H9 (cell line): ENCODE data around the gene ITK. TPM values are rescaled to one million over a fixed set of nuclear protein-coding genes. Genes with fewer than 3 reads are reported as not detected.

Experiments
- DNase-seq: peaks from one replicate; pipeline ENCODE4 v3.0.0-alpha.2; 2017
- H2AFZ ChIP-seq: one replicate; pipeline ENCODE4 v1.6.1; 2013; ENCODE audit warnings: mild to moderate bottlenecking, low read length, control low read depth, moderate library complexity
- H2AK5ac ChIP-seq: 2 replicates; pipeline ENCODE4 v1.6.1; 2013; ENCODE audit warnings: low read length, control low read depth, mixed read lengths; ENCODE audit not compliant: insufficient read length
- H2BK120ac ChIP-seq: one replicate; pipeline ENCODE4 v1.6.1; 2013; ENCODE audit warnings: low read depth, mild to moderate bottlenecking, low read length, control low read depth, inconsistent platforms; ENCODE audit not compliant: poor library complexity, severe bottlenecking
- H2BK12ac ChIP-seq: 2 replicates; pipeline ENCODE4 v1.6.1; 2013; ENCODE audit warnings: low read length, control low read depth, mixed read lengths, low read depth; ENCODE audit not compliant: insufficient read length
- H2BK15ac ChIP-seq: 2 replicates; pipeline ENCODE4 v1.6.1; 2013; ENCODE audit warnings: low read depth, low read length, control low read depth
- H2BK20ac ChIP-seq: one replicate; pipeline ENCODE4 v1.6.1; 2013; ENCODE audit warnings: low read depth, mild to moderate bottlenecking, low read length, control low read depth, inconsistent platforms; ENCODE audit not compliant: poor library complexity, severe bottlenecking
- H2BK5ac ChIP-seq: 2 replicates; pipeline ENCODE4 v1.6.1; 2013; ENCODE audit warnings: low read length, control low read depth, mixed read lengths; ENCODE audit not compliant: insufficient read length
- H3K14ac ChIP-seq: 2 replicates; pipeline ENCODE4 v1.6.1; 2013; ENCODE audit warnings: low read length, control low read depth; ENCODE audit not compliant: insufficient read depth
- H3K18ac ChIP-seq: 2 replicates; pipeline ENCODE4 v1.6.1; 2013; ENCODE audit warnings: low read depth, mild to moderate bottlenecking, mixed read lengths, low read length, control low read depth; ENCODE audit not compliant: insufficient read length
- H3K23ac ChIP-seq: 2 replicates; pipeline ENCODE4 v1.6.1; 2013; ENCODE audit warnings: low read length, control low read depth, mixed read lengths, low read depth; ENCODE audit not compliant: insufficient read length
- H3K23me2 ChIP-seq: 2 replicates; pipeline ENCODE4 v1.6.1; 2013; ENCODE audit warnings: low read depth, mild to moderate bottlenecking, mixed read lengths, low read length, control low read depth; ENCODE audit not compliant: insufficient read length, poor library complexity, severe bottlenecking
- H3K27ac ChIP-seq: 2 replicates; pipeline ENCODE4 v1.5.1; 2013; ENCODE audit warnings: low read length, control low read depth, mixed read lengths, low read depth; ENCODE audit not compliant: insufficient read length
- H3K27me3 ChIP-seq: 2 replicates; pipeline ENCODE4 v1.6.1; 2013; ENCODE audit warnings: low read length, control low read depth, inconsistent platforms; ENCODE audit not compliant: insufficient read depth
- H3K4ac ChIP-seq: 2 replicates; pipeline ENCODE4 v1.6.1; 2013; ENCODE audit warnings: low read depth, mild to moderate bottlenecking, control low read depth, inconsistent platforms, low read length, moderate library complexity
- H3K4me1 ChIP-seq: 2 replicates; pipeline ENCODE4 v1.6.1; 2013; ENCODE audit warnings: low read length, control low read depth, inconsistent platforms; ENCODE audit not compliant: insufficient read depth
- H3K4me2 ChIP-seq: 2 replicates; pipeline ENCODE4 v1.6.1; 2013; ENCODE audit warnings: low read length, control low read depth, mixed read lengths; ENCODE audit not compliant: insufficient read length, insufficient read depth
- H3K56ac ChIP-seq: 2 replicates; pipeline ENCODE4 v1.6.1; 2013; ENCODE audit warnings: low read depth, mild to moderate bottlenecking, mixed read lengths, low read length, control low read depth; ENCODE audit not compliant: insufficient read length
- H3K79me1 ChIP-seq: 2 replicates; pipeline ENCODE4 v1.6.1; 2013; ENCODE audit warnings: low read depth, mild to moderate bottlenecking, moderate library complexity, low read length, control low read depth, inconsistent platforms; ENCODE audit not compliant: insufficient read depth, poor library complexity, severe bottlenecking
- H3K79me2 ChIP-seq: 2 replicates; pipeline ENCODE4 v1.6.1; 2013; ENCODE audit warnings: low read length, control low read depth, inconsistent platforms; ENCODE audit not compliant: insufficient read depth
- H3K9ac ChIP-seq: 2 replicates; pipeline ENCODE4 v1.6.1; 2013; ENCODE audit warnings: low read length, control low read depth, mixed read lengths; ENCODE audit not compliant: insufficient read length; ENCODE audit errors: extremely low read depth
- H3K9me3 ChIP-seq: one replicate; pipeline ENCODE4 v1.6.1; 2013; ENCODE audit warnings: low read depth, low read length, inconsistent platforms; ENCODE audit not compliant: control insufficient read depth
- H3T11ph ChIP-seq: one replicate; pipeline ENCODE4 v1.6.1; 2013; ENCODE audit warnings: mild to moderate bottlenecking, low read length, control low read depth, inconsistent platforms
- H4K20me1 ChIP-seq: one replicate; pipeline ENCODE4 v1.6.1; 2013; ENCODE audit not compliant: control insufficient read depth, insufficient read length, insufficient read depth
- H4K5ac ChIP-seq: 2 replicates; pipeline ENCODE4 v1.6.1; 2013; ENCODE audit warnings: low read depth, mild to moderate bottlenecking, mixed read lengths, low read length, control low read depth; ENCODE audit not compliant: insufficient read length
- H4K8ac ChIP-seq: replicated peaks from 2 replicates; pipeline ENCODE4 v1.6.1; 2013; ENCODE audit warnings: low read length, control low read depth, mixed read lengths, low read depth; ENCODE audit not compliant: insufficient read length
- H4K91ac ChIP-seq: 2 replicates; pipeline ENCODE4 v1.6.1; 2013; ENCODE audit warnings: low read depth, mild to moderate bottlenecking, moderate library complexity, mixed read lengths, low read length, control low read depth; ENCODE audit not compliant: insufficient read length
- H3K27ac Mint-ChIP-seq, 3 experiments: 2 replicates in 2 of 3; 3 replicates in 1 of 3; pipeline ENCODE4 v1.8.0; 2020 to 2021; ENCODE audit warnings: mixed read lengths in 3 of 3, mild to moderate bottlenecking in 1 of 3, moderate library complexity in 1 of 3
- H3K27me3 Mint-ChIP-seq: 2 replicates; pipeline ENCODE4 v1.8.0; 2021; ENCODE audit warnings: low read depth, mild to moderate bottlenecking, moderate library complexity, mixed read lengths
- H3K36me3 Mint-ChIP-seq, 3 experiments: 2 replicates in 2 of 3; 3 replicates in 1 of 3; pipeline ENCODE4 v1.8.0; 2020 to 2021; ENCODE audit warnings: low read depth in 3 of 3, mixed read lengths in 3 of 3; ENCODE audit not compliant: insufficient read depth in 1 of 3
- H3K4me1 Mint-ChIP-seq, 2 experiments: 2 replicates each; pipeline ENCODE4 v1.8.0; 2020; ENCODE audit warnings: mixed read lengths in 2 of 2
- H3K4me3 Mint-ChIP-seq, 2 experiments: 2 replicates in 1 of 2; 3 replicates in 1 of 2; pipeline ENCODE4 v1.8.0; 2020 to 2021; ENCODE audit warnings: mild to moderate bottlenecking in 2 of 2, mixed read lengths in 2 of 2, moderate library complexity in 1 of 2
- H3K9me3 Mint-ChIP-seq, 2 experiments: 2 replicates in 1 of 2; 3 replicates in 1 of 2; pipeline ENCODE4 v1.8.0; 2020; ENCODE audit warnings: mild to moderate bottlenecking in 2 of 2, mixed read lengths in 2 of 2, moderate library complexity in 1 of 2
- WGBS: extraction: QIAGEN DNeasy Blood & Tissue Kit; methylation state at CpG from one replicate; pipeline ENCODE4 v1.1.7; 2013; ENCODE audit warnings: missing lambda C conversion rate, low lambda C conversion rate, mixed read lengths; ENCODE audit not compliant: insufficient read length; ENCODE audit errors: extremely low coverage; 5-methylcytosine and 5-hydroxymethylcytosine counted together
- total RNA-seq: library from RNA; stranded (reverse); gene quantifications from 2 replicates; pipeline ENCODE4 v1.2.1, GENCODE V29; 2021
- TF ChIP-seq, protein P1 (sequence below): fragments of 200-600 bp; sonication (generic); conservative IDR thresholded peaks from 3 replicates; pipeline ENCODE4 v1.8.0; 2021; ENCODE audit warnings: antibody characterized with exemption, mild to moderate bottlenecking

Gene ITK
- total RNA-seq, 1 experiment from 2014 or later: 0.22 TPM

DNA sequence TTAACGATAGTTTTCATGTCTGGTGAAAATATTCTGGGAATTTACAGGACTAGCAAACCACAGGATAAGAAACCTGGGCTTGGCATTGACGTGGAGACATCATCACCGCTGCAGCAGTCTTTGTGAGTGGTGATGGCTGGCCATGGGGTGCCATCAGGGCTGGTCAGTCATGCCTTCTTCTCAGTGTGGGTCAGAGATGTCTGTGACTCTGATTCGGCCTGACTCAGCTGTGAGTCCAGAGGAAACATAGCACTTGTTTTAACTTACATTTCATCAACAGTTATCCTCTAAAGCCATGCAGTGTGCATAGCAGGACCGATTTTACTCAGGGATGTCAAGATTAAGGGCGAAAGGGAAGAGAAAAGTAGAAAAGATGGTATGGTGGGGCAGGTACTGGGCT is 52.1 kb downstream of the ITK start:
- no peak overlapping the region for H3K27ac ChIP-seq
- no peak overlapping the region for H3K9ac ChIP-seq
- Mint-ChIP-seq H3K9me3 (no peaks in the 10 kb centered on the region), H3K4me1 (0 out of 4 replicates have a peak, but pooled peaks cover 0 to 2% of the 10 kb centered on the region in 2 experiments), H3K4me3 (no peak overlapping the region), H3K27me3 (no peaks in the 10 kb centered on the region), H3K36me3 (no peaks in the 10 kb centered on the region), H3K27ac (no peak overlapping the region)
- no peaks in the 10 kb centered on the region for H3K79me1 ChIP-seq
- H2BK5ac ChIP-seq: no peak overlapping the region
- TF ChIP-seq, protein P1, sequence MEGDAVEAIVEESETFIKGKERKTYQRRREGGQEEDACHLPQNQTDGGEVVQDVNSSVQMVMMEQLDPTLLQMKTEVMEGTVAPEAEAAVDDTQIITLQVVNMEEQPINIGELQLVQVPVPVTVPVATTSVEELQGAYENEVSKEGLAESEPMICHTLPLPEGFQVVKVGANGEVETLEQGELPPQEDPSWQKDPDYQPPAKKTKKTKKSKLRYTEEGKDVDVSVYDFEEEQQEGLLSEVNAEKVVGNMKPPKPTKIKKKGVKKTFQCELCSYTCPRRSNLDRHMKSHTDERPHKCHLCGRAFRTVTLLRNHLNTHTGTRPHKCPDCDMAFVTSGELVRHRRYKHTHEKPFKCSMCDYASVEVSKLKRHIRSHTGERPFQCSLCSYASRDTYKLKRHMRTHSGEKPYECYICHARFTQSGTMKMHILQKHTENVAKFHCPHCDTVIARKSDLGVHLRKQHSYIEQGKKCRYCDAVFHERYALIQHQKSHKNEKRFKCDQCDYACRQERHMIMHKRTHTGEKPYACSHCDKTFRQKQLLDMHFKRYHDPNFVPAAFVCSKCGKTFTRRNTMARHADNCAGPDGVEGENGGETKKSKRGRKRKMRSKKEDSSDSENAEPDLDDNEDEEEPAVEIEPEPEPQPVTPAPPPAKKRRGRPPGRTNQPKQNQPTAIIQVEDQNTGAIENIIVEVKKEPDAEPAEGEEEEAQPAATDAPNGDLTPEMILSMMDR: no peak
- no peak overlapping the region for H2BK120ac ChIP-seq
- H3K27me3 ChIP-seq: no peaks in the 10 kb centered on the region
- no peak for DNase-seq
- H4K5ac ChIP-seq: no peak overlapping the region
- H2AFZ ChIP-seq: no peak overlapping the region
- no peaks in the 10 kb centered on the region for H3K23me2 ChIP-seq
- no peak overlapping the region for H3K4me2 ChIP-seq
- no peak overlapping the region for H3K56ac ChIP-seq
- no peaks in the 10 kb centered on the region for H3K9me3 ChIP-seq
- no peak overlapping the region for H2AK5ac ChIP-seq
- no peak overlapping the region for H4K8ac ChIP-seq
- H2BK20ac ChIP-seq: no peak overlapping the region
- H2BK15ac ChIP-seq: no peak overlapping the region
- no peak overlapping the region for H3K18ac ChIP-seq
- no peaks in the 10 kb centered on the region for H3K4me1 ChIP-seq
- no peak overlapping the region for H3K14ac ChIP-seq
- H3K79me2 ChIP-seq: no peaks in the 10 kb centered on the region
- H3K4ac ChIP-seq: no peak overlapping the region
- H4K91ac ChIP-seq: no peak overlapping the region
- no peaks in the 10 kb centered on the region for H4K20me1 ChIP-seq
- no peak overlapping the region for H2BK12ac ChIP-seq
- no peak overlapping the region for H3K23ac ChIP-seq
- no peak overlapping the region for H3T11ph ChIP-seq
- no CpG with 5 or more reads among the region's 6 CpGs for WGBS
